Naive thymus-derived CD8-positive, alpha-beta T cell (primary cell): Measurements from ENCODE around the gene ARSK. TPM values are rescaled to one million over a fixed set of nuclear protein-coding genes. Genes with fewer than 3 reads are reported as not detected.

Experiments used
- ATAC-seq, 2 donors: fragments of 150-1000 bp; cut with Tn5 transposase in 1 of 2; sonication (Bioruptor Pico), chemical (Tn5 transposase) in 1 of 2; 1 replicate in 1 of 2; 2 replicates in 1 of 2; pipeline ENCODE4 v1.10.0; 2021; ENCODE audit warnings: mild to moderate bottlenecking in 2 of 2, moderate library complexity in 2 of 2
- POLR2A ChIA-PET: fragments of 350-600 bp; sonication (Branson Sonifier 250); formaldehyde crosslinking; loops from one replicate; lab custom pipeline; 2021; ENCODE audit warnings: antibody characterized with exemption; lab: Charles Lee
- DNase-seq, 10 donors: peaks; one replicate each; pipeline versions ENCODE4 v3.0.0 to v3.0.0-alpha.2; 2020 to 2022
- H3K27ac Mint-ChIP-seq, 10 donors: one replicate each; pipeline ENCODE4 v1.8.0; 2020 to 2022; ENCODE audit warnings: mild to moderate bottlenecking in 10 of 10, mixed read lengths in 10 of 10, moderate library complexity in 4 of 10, inconsistent platforms in 1 of 10
- H3K27me3 Mint-ChIP-seq, 5 donors: one replicate each; pipeline ENCODE4 v1.8.0; 2021 to 2022; ENCODE audit warnings: mixed read lengths in 5 of 5
- H3K36me3 Mint-ChIP-seq, 3 donors: one replicate each; pipeline ENCODE4 v1.8.0; 2020 to 2022; ENCODE audit warnings: mixed read lengths in 3 of 3, mild to moderate bottlenecking in 2 of 3, inconsistent platforms in 1 of 3
- H3K4me1 Mint-ChIP-seq, 4 donors: one replicate each; pipeline ENCODE4 v1.8.0; 2021 to 2022; ENCODE audit warnings: mixed read lengths in 4 of 4
- H3K4me3 Mint-ChIP-seq, 10 donors: one replicate each; pipeline ENCODE4 v1.8.0; 2020 to 2022; ENCODE audit warnings: mild to moderate bottlenecking in 10 of 10, mixed read lengths in 10 of 10, moderate library complexity in 6 of 10, inconsistent platforms in 1 of 10
- H3K9me3 Mint-ChIP-seq, 9 donors: one replicate each; pipeline ENCODE4 v1.8.0; 2020 to 2022; ENCODE audit warnings: mixed read lengths in 9 of 9, mild to moderate bottlenecking in 3 of 9, inconsistent platforms in 1 of 9, moderate library complexity in 1 of 9
- polyA plus RNA-seq, 3 donors: library from polyadenylated mRNA; unstranded; fragments of 300-500 nt; fragmentation: Illumina TruSeq; gene quantifications; one replicate each; pipeline ENCODE4 v1.2.3, GENCODE V29; 2021
- total RNA-seq, 8 experiments: library from RNA in 2 of 8; stranded (reverse) in 2 of 8; gene quantifications; one replicate each; pipeline ENCODE4 v1.2.3 and lab custom pipeline; 2021 to 2026

ARSK gene
- total and polyA plus RNA-seq, 5 experiments from 2014 or later = 7.1 to 12.9 (median 9.0) TPM

GRCh38 chr5:95533106-95533505 lies 21.8 kb upstream of the ARSK start:
- H3K27ac Mint-ChIP-seq = peak overlapping the region in 1 of 10 donors; percentile 14
- H3K4me1 Mint-ChIP-seq = peaks cover 0 to 23% (median 12%) of the 10 kb centered on the region in 4 donors
- no peaks in the 10 kb centered on the region for H3K27me3 Mint-ChIP-seq
- H3K4me3 Mint-ChIP-seq = no peak overlapping the region
- peaks cover 11 to 83% (median 38%) of the 10 kb centered on the region in 3 donors for H3K36me3 Mint-ChIP-seq
- DNase-seq (no peak), ATAC-seq (no peak)
- H3K9me3 Mint-ChIP-seq = no peaks in the 10 kb centered on the region
- POLR2A ChIA-PET = no interaction called here

DNA sequence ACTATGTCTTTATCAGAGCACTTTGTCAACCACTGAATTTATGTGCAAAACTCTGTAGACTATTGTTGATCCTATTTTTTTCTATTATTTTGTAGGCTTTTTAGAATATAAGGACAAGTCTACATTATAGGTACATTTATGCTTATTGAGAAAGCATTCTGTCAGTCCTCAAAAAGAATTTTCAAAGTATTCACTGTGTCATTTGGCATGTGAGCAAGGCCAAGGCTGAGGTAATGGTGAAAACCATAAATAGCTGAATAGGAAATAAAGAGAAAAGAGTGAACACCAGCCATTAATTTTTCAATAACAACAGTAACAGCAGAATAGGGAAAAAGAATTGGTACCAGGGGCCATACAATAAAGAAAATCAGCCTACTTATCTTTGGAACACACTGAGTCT lies 21.1 kb upstream of the ARSK start:
- Mint-ChIP-seq H3K4me1 (peaks cover 0 to 23% (median 12%) of the 10 kb centered on the region in 4 donors), H3K36me3 (peaks cover 11 to 80% (median 36%) of the 10 kb centered on the region in 3 donors), H3K4me3 (no peak overlapping the region), H3K9me3 (no peaks in the 10 kb centered on the region), H3K27me3 (no peaks in the 10 kb centered on the region), H3K27ac (no peak overlapping the region)
- DNase-seq = no peak
- POLR2A ChIA-PET = no interaction called here
- no peak for ATAC-seq

DNA sequence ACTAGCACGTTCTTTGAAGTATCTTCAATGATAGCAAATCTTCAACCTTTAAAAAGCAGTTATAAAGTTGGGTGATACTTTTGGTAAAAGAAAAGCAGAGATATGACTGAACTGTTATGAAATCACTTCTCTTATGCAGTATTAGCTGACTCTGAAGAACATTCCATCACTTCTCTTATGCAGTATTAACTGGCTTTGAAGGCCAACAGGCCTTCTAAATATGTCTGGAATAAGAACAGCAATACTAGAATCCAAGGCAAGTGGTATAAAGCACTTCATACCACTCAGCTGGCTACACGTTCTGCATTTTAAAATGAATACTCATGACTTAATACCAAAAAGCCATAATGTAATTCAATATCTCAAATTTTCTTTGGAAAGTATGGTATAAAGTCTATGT lies 17.4 kb upstream of the ARSK start:
- POLR2A ChIA-PET = no interaction called here
- Mint-ChIP-seq H3K4me1 (peaks cover 0 to 29% (median 12%) of the 10 kb centered on the region in 4 donors), H3K4me3 (no peak overlapping the region), H3K9me3 (no peaks in the 10 kb centered on the region), H3K36me3 (peaks cover 6 to 91% (median 49%) of the 10 kb centered on the region in 3 donors), H3K27me3 (no peaks in the 10 kb centered on the region), H3K27ac (no peak overlapping the region)
- DNase-seq (no peak), ATAC-seq (no peak)

- H3K36me3 Mint-ChIP-seq = peaks cover 0 to 41% (median 25%) of the 10 kb centered on the region in 3 donors
- POLR2A ChIA-PET = no interaction called here
- no peaks in the 10 kb centered on the region for H3K27me3 Mint-ChIP-seq
- H3K4me3 Mint-ChIP-seq = no peak overlapping the region
- no peaks in the 10 kb centered on the region for H3K9me3 Mint-ChIP-seq
- H3K27ac Mint-ChIP-seq = peak overlapping the region in 2 of 10 donors; percentile 10 to 20
- peaks cover 5 to 26% (median 13%) of the 10 kb centered on the region in 4 donors for H3K4me1 Mint-ChIP-seq
- DNase-seq = no peak
- ATAC-seq = no peak
Measured at GRCh38 chr5:95543017-95543705, 11.7 kb upstream of the ARSK start.

- ATAC-seq (no peak), DNase-seq (no peak)
- Mint-ChIP-seq H3K4me3 (no peak overlapping the region), H3K36me3 (peaks cover 6 to 33% (median 19%) of the 10 kb centered on the region in 3 donors), H3K4me1 (peaks cover 22 to 56% (median 45%) of the 10 kb centered on the region in 4 donors), H3K27me3 (no peaks in the 10 kb centered on the region), H3K9me3 (no peaks in the 10 kb centered on the region), H3K27ac (no peak overlapping the region)
- POLR2A ChIA-PET = no interaction called here
Measured at GRCh38 chr5:95549030-95549429, 5.9 kb upstream of the ARSK start.

DNA sequence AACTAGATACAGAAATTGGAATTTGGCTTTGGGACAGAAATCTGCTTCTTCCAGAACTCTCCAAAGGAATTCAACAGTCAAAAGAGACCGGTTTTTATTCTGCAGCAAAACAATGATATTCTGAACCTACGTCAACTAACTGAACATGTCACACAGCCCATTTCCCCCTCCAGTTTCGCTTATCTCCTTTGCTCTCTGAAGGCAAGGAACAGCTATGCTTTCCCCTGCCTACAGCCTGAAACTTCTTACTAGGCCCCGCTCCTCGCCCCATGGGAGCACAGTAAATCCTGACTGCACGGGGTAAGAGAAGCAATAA lies 612 bp upstream of the ARSK start:
- Mint-ChIP-seq H3K9me3 (no peaks in the 10 kb centered on the region), H3K36me3 (peaks cover 7 to 27% (median 9%) of the 10 kb centered on the region in 3 donors), H3K27me3 (no peaks in the 10 kb centered on the region), H3K4me1 (peaks cover 22 to 51% (median 47%) of the 10 kb centered on the region in 4 donors), H3K4me3 (peak overlapping the region; percentile 89 to 100 (median 97)), H3K27ac (peak overlapping the region; percentile 81 to 99 (median 98))
- DNase-seq = no peak
- POLR2A ChIA-PET = interaction anchor here (0.9 to 1.5 kb wide), 2 partner anchors 68 to 315 kb away, joined by 3 to 10 read pairs; no protein-coding TSS in a partner anchor
- peak; percentile 30 to 46 for ATAC-seq

GRCh38 chr5:95555553-95555952 lies 652 bp downstream of the ARSK start:
- DNase-seq = no peak

GRCh38 chr5:95557841-95558240 lies 2.9 kb downstream of the ARSK start:
- Mint-ChIP-seq H3K4me3 (no peak overlapping the region), H3K9me3 (no peaks in the 10 kb centered on the region), H3K27me3 (no peaks in the 10 kb centered on the region), H3K4me1 (peaks cover 10 to 29% (median 25%) of the 10 kb centered on the region in 4 donors), H3K27ac (peak overlapping the region in 1 of 10 donors; percentile 30), H3K36me3 (peaks cover 0 to 5% (median 4%) of the 10 kb centered on the region in 3 donors)
- POLR2A ChIA-PET = interaction anchor here (0.6 kb wide), 1 partner anchor 89 kb away, joined by 3 read pairs; no protein-coding TSS in a partner anchor
- no peak for DNase-seq
- ATAC-seq = no peak

More at GRCh38 chr5:95555553-95555952, 652 bp downstream of the ARSK start:
- Mint-ChIP-seq H3K36me3 (peaks cover 4 to 17% (median 9%) of the 10 kb centered on the region in 3 donors), H3K9me3 (no peaks in the 10 kb centered on the region), H3K4me1 (peaks cover 18 to 45% (median 44%) of the 10 kb centered on the region in 4 donors), H3K27ac (peak overlapping the region; percentile 81 to 99 (median 98)), H3K4me3 (peak overlapping the region; percentile 89 to 100 (median 97)), H3K27me3 (no peaks in the 10 kb centered on the region)
- ATAC-seq = no peak
- POLR2A ChIA-PET = interaction anchor here (0.6 to 1.5 kb wide), 4 partner anchors 65 to 229 kb away, joined by 3 to 10 read pairs (median 3); partner anchors contain the start of gene RHOBTB3

- H3K27ac Mint-ChIP-seq = no peak overlapping the region
- POLR2A ChIA-PET = no interaction called here
- ATAC-seq = no peak
- no peaks in the 10 kb centered on the region for H3K9me3 Mint-ChIP-seq
- no peak for DNase-seq
- H3K4me1 Mint-ChIP-seq = peaks cover 11 to 15% (median 11%) of the 10 kb centered on the region in 4 donors
- no peak overlapping the region for H3K4me3 Mint-ChIP-seq
- H3K36me3 Mint-ChIP-seq = peaks cover 10 to 17% (median 11%) of the 10 kb centered on the region in 3 donors
- H3K27me3 Mint-ChIP-seq = no peaks in the 10 kb centered on the region
Measured at GRCh38 chr5:95562282-95562681, 7.4 kb downstream of the ARSK start.

GRCh38 chr5:95563367-95563766 lies 8.5 kb downstream of the ARSK start:
- no peaks in the 10 kb centered on the region for H3K27me3 Mint-ChIP-seq

DNA sequence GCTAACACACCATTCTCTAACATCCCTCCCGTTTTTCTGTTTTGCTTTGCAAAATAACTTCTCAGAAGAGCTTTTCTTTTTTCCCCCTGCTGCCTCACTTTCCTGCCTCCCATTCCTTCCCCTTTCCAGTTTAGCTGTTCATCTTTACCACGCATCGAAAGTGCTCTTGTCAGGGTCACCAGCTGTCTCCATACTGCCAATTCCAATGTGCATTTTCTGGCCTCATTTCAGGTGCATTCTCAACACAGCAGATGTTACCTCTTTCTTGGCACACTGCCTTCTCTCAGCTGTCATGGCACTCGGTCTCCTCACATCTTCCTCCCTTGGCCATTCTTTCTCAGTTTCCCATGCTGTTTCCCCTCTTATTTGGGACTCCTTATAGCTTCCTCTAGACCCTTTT lies 9.5 kb downstream of the ARSK start:
- DNase-seq (no peak), ATAC-seq (no peak)
- Mint-ChIP-seq H3K9me3 (no peaks in the 10 kb centered on the region), H3K4me1 (peaks cover 11 to 15% (median 11%) of the 10 kb centered on the region in 4 donors), H3K4me3 (no peak overlapping the region), H3K27ac (peak overlapping the region in 1 of 10 donors; percentile 29), H3K36me3 (peaks cover 7 to 31% (median 19%) of the 10 kb centered on the region in 3 donors), H3K27me3 (no peaks in the 10 kb centered on the region)
- POLR2A ChIA-PET = no interaction called here

More at GRCh38 chr5:95563367-95563766, 8.5 kb downstream of the ARSK start:
- DNase-seq (no peak), ATAC-seq (no peak)
- Mint-ChIP-seq H3K4me3 (no peak overlapping the region), H3K36me3 (peaks cover 8 to 26% (median 16%) of the 10 kb centered on the region in 3 donors), H3K9me3 (no peaks in the 10 kb centered on the region), H3K4me1 (peaks cover 11 to 15% (median 11%) of the 10 kb centered on the region in 4 donors), H3K27ac (peak overlapping the region in 1 of 10 donors; percentile 0)
- POLR2A ChIA-PET = no interaction called here

GRCh38 chr5:95565280-95565920 lies 10.5 kb downstream of the ARSK start:
- Mint-ChIP-seq H3K4me1 (peaks cover 11 to 15% (median 13%) of the 10 kb centered on the region in 4 donors), H3K27ac (peak overlapping the region in 2 of 10 donors; percentile 16 to 24), H3K9me3 (no peaks in the 10 kb centered on the region), H3K36me3 (peaks cover 11 to 39% (median 19%) of the 10 kb centered on the region in 3 donors), H3K27me3 (no peaks in the 10 kb centered on the region), H3K4me3 (no peak overlapping the region)
- ATAC-seq (no peak), DNase-seq (no peak)
- POLR2A ChIA-PET = no interaction called here

- H3K27me3 Mint-ChIP-seq = no peaks in the 10 kb centered on the region
- peaks cover 0 to 6% (median 0%) of the 10 kb centered on the region in 9 donors for H3K9me3 Mint-ChIP-seq
- no peak for ATAC-seq
- POLR2A ChIA-PET = no interaction called here
- H3K4me1 Mint-ChIP-seq = peaks cover 0 to 6% (median 5%) of the 10 kb centered on the region in 4 donors
- peaks cover 12 to 62% (median 39%) of the 10 kb centered on the region in 3 donors for H3K36me3 Mint-ChIP-seq
- no peak for DNase-seq
- no peak overlapping the region for H3K4me3 Mint-ChIP-seq
- no peak overlapping the region for H3K27ac Mint-ChIP-seq
Measured at GRCh38 chr5:95572016-95572415, 17.1 kb downstream of the ARSK start.
